HAP-1 (cell line): ENCODE measurements around the gene HARBI1.

Experiments used
- DNase-seq, 2 experiments: peaks; one replicate each; pipeline ENCODE4 v3.0.0-alpha.2; 2016 to 2020; ENCODE audit warnings: low spot score in 2 of 2
- H3K27me3 ChIP-seq: fragments of 250-450 bp; sonication (Bioruptor Pico); 2 replicates; pipeline ENCODE4 v1.5.1; 2020; ENCODE audit warnings: low read depth, mild to moderate bottlenecking, moderate library complexity
- H3K36me3 ChIP-seq: fragments of 250-450 bp; sonication (Bioruptor Pico); replicated peaks from 2 replicates; pipeline ENCODE4 v1.5.1; 2020; ENCODE audit warnings: mild to moderate bottlenecking
- H3K4me1 ChIP-seq: fragments of 250-450 bp; sonication (Bioruptor Pico); 2 replicates; pipeline ENCODE4 v1.5.1; 2020; ENCODE audit warnings: mild to moderate bottlenecking
- H3K4me3 ChIP-seq: fragments of 250-450 bp; sonication (Bioruptor Pico); 2 replicates; pipeline ENCODE4 v1.5.1; 2020; ENCODE audit warnings: mild to moderate bottlenecking, moderate library complexity
- H3K9me3 ChIP-seq: fragments of 250-450 bp; sonication (Bioruptor Pico); 2 replicates; pipeline ENCODE4 v1.5.1; 2020; ENCODE audit warnings: mild to moderate bottlenecking, moderate library complexity
- in situ Hi-C: fragments of 300-500 bp; cut with MboI; formaldehyde crosslinking; loops from 3 replicates; pipeline ENCODE4 v1.14.3; 2020; ENCODE audit warnings: low sequenced_read_pairs, inconsistent platforms, mixed read lengths

HARBI1 gene

GRCh38 chr11:46617972-46618314, 916 bp upstream of the HARBI1 start:
- DNase-seq = no peak
- Histone ChIP-seq H3K27me3 (no peaks in the 10 kb centered on the region), H3K4me1 (peaks cover 6% of the 10 kb centered on the region), H3K9me3 (no peaks in the 10 kb centered on the region), H3K4me3 (peak overlapping the region; percentile 80), H3K36me3 (peaks cover 12% of the 10 kb centered on the region)
- in situ Hi-C loops = no loop called here

- peaks cover 6% of the 10 kb centered on the region for H3K4me1 ChIP-seq
- peak overlapping the region; percentile 80 for H3K4me3 ChIP-seq
- peak in 1 of 2 experiments; percentile 13 for DNase-seq
- peaks cover 11% of the 10 kb centered on the region for H3K36me3 ChIP-seq
- H3K27me3 ChIP-seq = no peaks in the 10 kb centered on the region
- H3K9me3 ChIP-seq = no peaks in the 10 kb centered on the region
- in situ Hi-C loops = no loop called here
Measured at GRCh38 chr11:46616551-46617133, 385 bp downstream of the HARBI1 start.

GRCh38 chr11:46615756-46616155, 1.3 kb downstream of the HARBI1 start:
- in situ Hi-C loops = no loop called here
- Histone ChIP-seq H3K4me1 (peaks cover 6% of the 10 kb centered on the region), H3K4me3 (no peak overlapping the region), H3K9me3 (no peaks in the 10 kb centered on the region), H3K27me3 (no peaks in the 10 kb centered on the region), H3K36me3 (peaks cover 4% of the 10 kb centered on the region; the same call in 1 of the 2 replicates)
- no peak for DNase-seq

- no peaks in the 10 kb centered on the region for H3K36me3 ChIP-seq
- H3K4me3 ChIP-seq = no peak overlapping the region
- DNase-seq = no peak
- H3K27me3 ChIP-seq = no peaks in the 10 kb centered on the region
- H3K4me1 ChIP-seq = peaks cover 4% of the 10 kb centered on the region
- in situ Hi-C loops = no loop called here
- H3K9me3 ChIP-seq = no peaks in the 10 kb centered on the region
Measured at GRCh38 chr11:46612326-46612725, 4.7 kb downstream of the HARBI1 start.

GRCh38 chr11:46611526-46612304, 5.3 kb downstream of the HARBI1 start:
- no peak for DNase-seq
- H3K27me3 ChIP-seq = no peaks in the 10 kb centered on the region
- H3K9me3 ChIP-seq = no peaks in the 10 kb centered on the region
- H3K4me1 ChIP-seq = peaks cover 4% of the 10 kb centered on the region
- H3K4me3 ChIP-seq = no peak overlapping the region
- H3K36me3 ChIP-seq = no peaks in the 10 kb centered on the region
- in situ Hi-C loops = no loop called here

GRCh38 chr11:46609386-46609785, 7.6 kb downstream of the HARBI1 start:
- in situ Hi-C loops = no loop called here
- no peaks in the 10 kb centered on the region for H3K4me1 ChIP-seq
- no peak overlapping the region for H3K4me3 ChIP-seq
- H3K36me3 ChIP-seq = no peaks in the 10 kb centered on the region
- DNase-seq = no peak
- H3K27me3 ChIP-seq = no peaks in the 10 kb centered on the region
- no peaks in the 10 kb centered on the region for H3K9me3 ChIP-seq

- Histone ChIP-seq H3K4me1 (no peaks in the 10 kb centered on the region), H3K27me3 (no peaks in the 10 kb centered on the region), H3K9me3 (no peaks in the 10 kb centered on the region), H3K4me3 (no peak overlapping the region), H3K36me3 (no peaks in the 10 kb centered on the region)
- DNase-seq = no peak
- in situ Hi-C loops = no loop called here
Measured at GRCh38 chr11:46607516-46607915, 9.5 kb downstream of the HARBI1 start.

GRCh38 chr11:46604796-46605195, 12.2 kb downstream of the HARBI1 start:
- H3K4me3 ChIP-seq = no peak overlapping the region
- no peaks in the 10 kb centered on the region for H3K4me1 ChIP-seq
- H3K9me3 ChIP-seq = no peaks in the 10 kb centered on the region
- no peak for DNase-seq
- no peaks in the 10 kb centered on the region for H3K36me3 ChIP-seq
- no peaks in the 10 kb centered on the region for H3K27me3 ChIP-seq
- in situ Hi-C loops = no loop called here

GRCh38 chr11:46603704-46604308, 13.2 kb downstream of the HARBI1 start:
- Histone ChIP-seq H3K4me3 (no peak overlapping the region), H3K4me1 (no peaks in the 10 kb centered on the region), H3K9me3 (no peaks in the 10 kb centered on the region), H3K27me3 (no peaks in the 10 kb centered on the region), H3K36me3 (no peaks in the 10 kb centered on the region)
- in situ Hi-C loops = no loop called here
- no peak for DNase-seq

- in situ Hi-C loops = no loop called here
- no peak for DNase-seq
- no peaks in the 10 kb centered on the region for H3K4me1 ChIP-seq
Measured at GRCh38 chr11:46601129-46601528, 15.9 kb downstream of the HARBI1 start.

GRCh38 chr11:46600194-46600960, 16.6 kb downstream of the HARBI1 start:
- DNase-seq = no peak

More at GRCh38 chr11:46601129-46601528, 15.9 kb downstream of the HARBI1 start:
- Histone ChIP-seq H3K4me3 (no peak overlapping the region), H3K27me3 (no peaks in the 10 kb centered on the region), H3K9me3 (no peaks in the 10 kb centered on the region), H3K36me3 (no peaks in the 10 kb centered on the region)

GRCh38 chr11:46599340-46600193, 17.5 kb downstream of the HARBI1 start:
- no peak for DNase-seq
- H3K36me3 ChIP-seq = no peaks in the 10 kb centered on the region
- H3K4me1 ChIP-seq = no peaks in the 10 kb centered on the region
- in situ Hi-C loops = no loop called here
- H3K9me3 ChIP-seq = no peaks in the 10 kb centered on the region
- no peaks in the 10 kb centered on the region for H3K27me3 ChIP-seq
- no peak overlapping the region for H3K4me3 ChIP-seq

More at GRCh38 chr11:46600194-46600960, 16.6 kb downstream of the HARBI1 start:
- Histone ChIP-seq H3K9me3 (no peaks in the 10 kb centered on the region), H3K36me3 (no peaks in the 10 kb centered on the region), H3K27me3 (no peaks in the 10 kb centered on the region), H3K4me3 (no peak overlapping the region), H3K4me1 (no peaks in the 10 kb centered on the region)
- in situ Hi-C loops = no loop called here

- H3K4me1 ChIP-seq = peaks cover 8% of the 10 kb centered on the region
- H3K36me3 ChIP-seq = no peaks in the 10 kb centered on the region
- H3K27me3 ChIP-seq = no peaks in the 10 kb centered on the region
- in situ Hi-C loops = no loop called here
- no peak for DNase-seq
- no peaks in the 10 kb centered on the region for H3K9me3 ChIP-seq
- H3K4me3 ChIP-seq = no peak overlapping the region
Measured at GRCh38 chr11:46597609-46598219, 19.3 kb downstream of the HARBI1 start.
